BJ (cell line): ENCODE data around the gene IFIT3. TPM values are rescaled to one million over a fixed set of nuclear protein-coding genes. Genes with fewer than 3 reads are reported as not detected.

Experiments
- CTCF ChIA-PET: fragments of 350-600 bp; formaldehyde crosslinking; extraction: SDS; loops from one replicate; lab custom pipeline; 2021; ENCODE audit warnings: antibody characterized with exemption, inconsistent platforms; lab: Yijun Ruan, JAX
- POLR2A ChIA-PET: fragments of 300-600 bp; sonication (Branson Sonifier 250); formaldehyde crosslinking; extraction: SDS; loops from one replicate; lab custom pipeline; 2021; ENCODE audit warnings: antibody characterized with exemption; lab: Charles Lee
- DNase-seq: peaks from one replicate; pipeline ENCODE4 v3.0.0-alpha.2; 2011; ENCODE audit warnings: low read depth
- H3K27me3 ChIP-seq: 2 replicates; pipeline ENCODE4 v1.6.0; 2011; ENCODE audit warnings: low read length; ENCODE audit not compliant: control insufficient read depth, insufficient read depth
- H3K36me3 ChIP-seq: 2 replicates; pipeline ENCODE4 v1.5.1; 2011; ENCODE audit warnings: low read length; ENCODE audit not compliant: control insufficient read depth, insufficient read depth
- H3K4me3 ChIP-seq: 2 replicates; pipeline ENCODE4 v1.5.1; 2011; ENCODE audit warnings: low read depth, mild to moderate bottlenecking, control low read depth, low read length
- CTCF ChIP-seq: IDR thresholded peaks from 2 replicates; pipeline ENCODE4 v1.5.1; 2011; ENCODE audit warnings: low read depth, mild to moderate bottlenecking, control low read depth, inconsistent platforms, low read length, moderate library complexity; ENCODE audit not compliant: insufficient read depth
- polyA plus RNA-seq: library from polyadenylated mRNA; depleted of rRNA; stranded (reverse); fragments of >200 nt; gene quantifications from 2 replicates; pipeline ENCODE4 v1.2.3, GENCODE V29; 2011

Gene IFIT3
- polyA plus RNA-seq, 1 experiment = 18.7 TPM

- 0 out of 2 replicates have a peak, but pooled peaks cover 1% of the 10 kb centered on the region for H3K36me3 ChIP-seq
- ChIA-PET POLR2A (interaction anchor here (0.6 kb wide), 1 partner anchor 1146 kb away, joined by 3 read pairs; no protein-coding TSS in a partner anchor), CTCF (interaction anchor here (0.7 to 1.6 kb wide), 3 partner anchors 9 to 63 kb away, joined by 3 to 5 read pairs (median 4); no protein-coding TSS in a partner anchor)
- no peaks in the 10 kb centered on the region for H3K27me3 ChIP-seq
- no peak for TF ChIP-seq CTCF
- H3K4me3 ChIP-seq = no peak overlapping the region
- no peak for DNase-seq
These were observed 21.1 kb upstream of the IFIT3 start for GRCh38 chr10:89306434-89307268.

- no peak for TF ChIP-seq CTCF
- ChIA-PET CTCF (interaction anchor here (0.7 to 1.6 kb wide), 3 partner anchors 8 to 62 kb away, joined by 3 to 5 read pairs (median 4); no protein-coding TSS in a partner anchor), POLR2A (interaction anchor here (0.6 kb wide), 1 partner anchor 1147 kb away, joined by 3 read pairs; no protein-coding TSS in a partner anchor)
- DNase-seq = no peak
- Histone ChIP-seq H3K27me3 (no peaks in the 10 kb centered on the region), H3K36me3 (0 out of 2 replicates have a peak, but pooled peaks cover 1% of the 10 kb centered on the region), H3K4me3 (no peak overlapping the region)
These were observed 20.6 kb upstream of the IFIT3 start for GRCh38 chr10:89307269-89307577.

GRCh38 chr10:89308266-89308665 is 19.5 kb upstream of the IFIT3 start:
- no peak for DNase-seq
- 0 out of 2 replicates have a peak, but pooled peaks cover 1% of the 10 kb centered on the region for H3K36me3 ChIP-seq
- H3K4me3 ChIP-seq = no peak overlapping the region
- CTCF ChIA-PET = no interaction called here
- no peaks in the 10 kb centered on the region for H3K27me3 ChIP-seq
- no peak for TF ChIP-seq CTCF
- POLR2A ChIA-PET = no interaction called here

- CTCF ChIA-PET = no interaction called here
- Histone ChIP-seq H3K27me3 (no peaks in the 10 kb centered on the region), H3K4me3 (no peak overlapping the region), H3K36me3 (0 out of 2 replicates have a peak, but pooled peaks cover 1% of the 10 kb centered on the region)
- POLR2A ChIA-PET = no interaction called here
- no peak for TF ChIP-seq CTCF
- DNase-seq = no peak
These were observed 19.1 kb upstream of the IFIT3 start for GRCh38 chr10:89308736-89309135.

- ChIA-PET CTCF (no interaction called here), POLR2A (no interaction called here)
- no peak for DNase-seq
- Histone ChIP-seq H3K27me3 (no peaks in the 10 kb centered on the region), H3K36me3 (0 out of 2 replicates have a peak, but pooled peaks cover 1% of the 10 kb centered on the region), H3K4me3 (no peak overlapping the region)
- TF ChIP-seq CTCF = no peak
These were observed 18.4 kb upstream of the IFIT3 start for GRCh38 chr10:89309156-89310055.
